ENCODE data around the gene RUNX1. TPM values are rescaled to one million over a fixed set of nuclear protein-coding genes. Genes with fewer than 3 reads are reported as not detected.

The RUNX1 gene
- total and polyA plus RNA-seq, 2 donors (not counting 3 experiments of a cell fraction or from before 2014, with no cell fraction given) = 4.6 to 17.9 TPM

DNA sequence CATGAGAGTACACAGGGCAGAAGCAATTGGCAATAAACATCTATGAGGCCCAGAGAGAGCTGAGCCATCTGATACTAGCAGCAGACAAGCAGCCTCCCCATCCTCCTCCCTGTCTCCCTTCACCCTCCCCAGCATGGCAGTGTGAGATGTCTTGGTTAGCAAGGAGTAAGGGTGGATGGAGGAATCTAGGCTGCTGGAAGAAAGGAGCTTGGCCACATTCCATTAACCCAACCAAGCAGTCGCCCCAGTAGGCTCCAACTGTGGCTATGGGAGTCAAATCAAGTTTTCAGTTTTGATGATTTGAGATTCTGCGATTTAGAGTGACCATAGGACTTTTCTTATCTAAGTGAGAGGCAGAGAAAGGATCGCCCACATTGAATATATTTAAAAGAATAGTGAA lies 12.9 kb upstream of the RUNX1 start:
- no peaks in the 10 kb centered on the region for H4K20me1 ChIP-seq (replicated peaks; ENCODE audit: control insufficient read depth, extremely low read depth, insufficient read depth, low read length)
- intact Hi-C loops (cut with micrococcal nuclease) = no loop called here
- dilution Hi-C loops (cut with MboI; ENCODE audit: extremely low pct_ligation_motif_present, low sequenced_read_pairs) = no loop called here

More for the DNA sequence above, 12.9 kb upstream of the RUNX1 start:
- no peaks in the 10 kb centered on the region for H3K36me3 ChIP-seq (ENCODE audit: control insufficient read depth in 2 of 2, extremely low read depth in 1 of 2, insufficient read depth in 2 of 2, low read length in 2 of 2)
- no peak overlapping the region for H3K4me2 ChIP-seq (ENCODE audit: insufficient read depth, low read length)
- H3K4me3 ChIP-seq (replicated peaks in 1 of 3; ENCODE audit: insufficient read depth in 1 of 3, low read depth in 1 of 3, low read length in 3 of 3) = no peak overlapping the region
- TF ChIP-seq POLR2AphosphoS5 (IDR thresholded peaks at IDR 0.05; ENCODE audit: insufficient read depth, low read depth, low read length) (no peak), EZH2 (IDR thresholded peaks at IDR 0.05; ENCODE audit: borderline replicate concordance, low read depth, low read length, severe bottlenecking) (no peak), MYC (IDR thresholded peaks at IDR 0.05; ENCODE audit: low read depth, low read length) (no peak), FOS (IDR thresholded peaks at IDR 0.05; ENCODE audit: borderline replicate concordance, insufficient read depth, low read length) (no peak), JUN (IDR thresholded peaks at IDR 0.05; ENCODE audit: borderline replicate concordance, insufficient read depth, insufficient read length, low read depth) (no peak), POLR2A (IDR thresholded peaks at IDR 0.05; ENCODE audit: low read depth, low read length) (no peak), GATA2 (IDR thresholded peaks at IDR 0.05; ENCODE audit: insufficient read depth, insufficient read length, low read depth, low read length) (no peak)
- TF ChIP-seq, protein P1, sequence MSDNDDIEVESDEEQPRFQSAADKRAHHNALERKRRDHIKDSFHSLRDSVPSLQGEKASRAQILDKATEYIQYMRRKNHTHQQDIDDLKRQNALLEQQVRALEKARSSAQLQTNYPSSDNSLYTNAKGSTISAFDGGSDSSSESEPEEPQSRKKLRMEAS (IDR thresholded peaks at IDR 0.05; ENCODE audit: insufficient read depth, insufficient read length) = no peak
- TF ChIP-seq, protein P2, sequence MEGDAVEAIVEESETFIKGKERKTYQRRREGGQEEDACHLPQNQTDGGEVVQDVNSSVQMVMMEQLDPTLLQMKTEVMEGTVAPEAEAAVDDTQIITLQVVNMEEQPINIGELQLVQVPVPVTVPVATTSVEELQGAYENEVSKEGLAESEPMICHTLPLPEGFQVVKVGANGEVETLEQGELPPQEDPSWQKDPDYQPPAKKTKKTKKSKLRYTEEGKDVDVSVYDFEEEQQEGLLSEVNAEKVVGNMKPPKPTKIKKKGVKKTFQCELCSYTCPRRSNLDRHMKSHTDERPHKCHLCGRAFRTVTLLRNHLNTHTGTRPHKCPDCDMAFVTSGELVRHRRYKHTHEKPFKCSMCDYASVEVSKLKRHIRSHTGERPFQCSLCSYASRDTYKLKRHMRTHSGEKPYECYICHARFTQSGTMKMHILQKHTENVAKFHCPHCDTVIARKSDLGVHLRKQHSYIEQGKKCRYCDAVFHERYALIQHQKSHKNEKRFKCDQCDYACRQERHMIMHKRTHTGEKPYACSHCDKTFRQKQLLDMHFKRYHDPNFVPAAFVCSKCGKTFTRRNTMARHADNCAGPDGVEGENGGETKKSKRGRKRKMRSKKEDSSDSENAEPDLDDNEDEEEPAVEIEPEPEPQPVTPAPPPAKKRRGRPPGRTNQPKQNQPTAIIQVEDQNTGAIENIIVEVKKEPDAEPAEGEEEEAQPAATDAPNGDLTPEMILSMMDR (IDR thresholded peaks at IDR 0.05; ENCODE audit: extremely low read depth in 1 of 2, insufficient read depth in 1 of 2, low read depth in 1 of 2, low read length in 2 of 2) = no peak
- H3K9me1 ChIP-seq (replicated peaks; ENCODE audit: control insufficient read depth, extremely low read depth, insufficient read depth, low read length) = no peaks in the 10 kb centered on the region
- BruUV-seq (replicated peaks) = no TSS peak
- no peak overlapping the region for H2AFZ ChIP-seq (ENCODE audit: low read depth, low read length)
- peaks cover 21 to 33% of the 10 kb centered on the region in 2 experiments for H3K27me3 ChIP-seq (ENCODE audit: control insufficient read depth in 2 of 2, insufficient read depth in 2 of 2, low read length in 2 of 2)
- DNase-seq (ENCODE audit: low read depth, low spot score) (no peak), FAIRE-seq (no peak)
- ChIA-PET POLR2A (no interaction called here), CTCF (no interaction called here)
- H3K9ac ChIP-seq (replicated peaks; ENCODE audit: extremely low read depth, insufficient read depth, low read length) = no peak overlapping the region
- H3K79me2 ChIP-seq (ENCODE audit: control insufficient read depth, insufficient read depth, low read length) = no peaks in the 10 kb centered on the region
- H3K4me1 ChIP-seq (ENCODE audit: control insufficient read depth, extremely low read depth, insufficient read depth, low read length) = no peaks in the 10 kb centered on the region
- H3K9me3 ChIP-seq (replicated peaks; ENCODE audit: control insufficient read depth, insufficient read depth, low read length) = no peaks in the 10 kb centered on the region
- H3K27ac ChIP-seq (ENCODE audit: insufficient read depth, low read depth, low read length) = no peak overlapping the region

All from endothelial cell of umbilical vein (primary cell).